Activated CD4-positive, alpha-beta T cell treated with anti-CD3 and anti-CD28 coated beads for 36 hours (primary cell): ENCODE data around the gene IL4R. TPM values are rescaled to one million over a fixed set of nuclear protein-coding genes. Genes with fewer than 3 reads are reported as not detected.
A peak's percentile ranks its signal among the peaks of the same experiment; 100 is the strongest.
"Not testable (repeated sequence)": the region's sequence is repeated elsewhere in the genome, so short reads cannot be mapped to it uniquely, and the experiment has no call there.

Source experiments
- ATAC-seq: fragments of 200-7000 bp; cut with Tn5 transposase; one replicate; pipeline ENCODE4 v1.10.0; 2021; ENCODE audit warnings: mild to moderate bottlenecking, moderate library complexity
- CTCF ChIA-PET: fragments of 350-600 bp; sonication (Branson Sonifier 250); formaldehyde crosslinking; loops from one replicate; lab custom pipeline; 2021; ENCODE audit warnings: antibody characterized with exemption; lab: Charles Lee
- POLR2A ChIA-PET: fragments of 350-600 bp; sonication (Branson Sonifier 250); formaldehyde crosslinking; loops from one replicate; lab custom pipeline; 2021; ENCODE audit warnings: antibody characterized with exemption, inconsistent platforms; lab: Charles Lee
- DNase-seq: peaks from one replicate; pipeline ENCODE4 v3.0.0-alpha.2; 2020
- H3K27ac Mint-ChIP-seq: one replicate; pipeline ENCODE4 v1.8.0; 2021; ENCODE audit warnings: mixed read lengths
- H3K27me3 Mint-ChIP-seq: one replicate; pipeline ENCODE4 v1.8.0; 2021; ENCODE audit warnings: mixed read lengths
- H3K36me3 Mint-ChIP-seq: one replicate; pipeline ENCODE4 v1.8.0; 2021; ENCODE audit warnings: low read depth, mixed read lengths
- H3K4me1 Mint-ChIP-seq: one replicate; pipeline ENCODE4 v1.8.0; 2021; ENCODE audit warnings: mixed read lengths
- H3K4me3 Mint-ChIP-seq: one replicate; pipeline ENCODE4 v1.8.0; 2021; ENCODE audit warnings: mild to moderate bottlenecking, moderate library complexity, mixed read lengths
- H3K9me3 Mint-ChIP-seq: one replicate; pipeline ENCODE4 v1.8.0; 2021; ENCODE audit warnings: low read depth, mixed read lengths
- intact Hi-C, 2 experiments: fragments of 100-400 bp; cut with DNase I in 1 of 2; cut with micrococcal nuclease in 1 of 2; formaldehyde crosslinking; loops; one replicate each; pipeline versions ENCODE4 v1.14.2 to v1.15.1; 2022 to 2024; cut with DNase I, micrococcal nuclease
- total RNA-seq, 2 experiments: library from RNA; stranded (reverse); gene quantifications; one replicate each; pipeline ENCODE4 v1.2.3, GENCODE V29; 2021

The IL4R gene
- total RNA-seq, 2 experiments from 2014 or later, result 185 to 229 TPM

DNA sequence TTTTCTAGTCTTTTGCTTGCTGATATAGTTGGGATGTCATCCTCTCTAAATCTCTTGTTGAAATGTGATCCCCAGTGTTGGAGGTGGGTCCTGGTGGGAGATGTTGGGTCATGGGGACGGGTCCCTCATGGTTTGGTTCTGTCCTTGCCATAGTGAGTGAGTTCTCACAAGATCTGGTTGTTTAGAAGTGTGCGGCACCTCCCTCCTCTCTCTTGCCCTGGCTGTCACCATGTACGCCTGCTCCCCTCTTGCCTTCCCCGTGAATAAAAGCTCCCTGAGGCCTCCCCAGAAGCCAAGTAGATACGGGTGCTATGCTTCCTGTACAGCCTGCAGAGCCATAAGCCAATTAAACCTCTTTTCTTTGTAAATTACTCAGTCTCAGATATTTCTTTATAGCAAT, 15.2 kb downstream of the IL4R start:
- Mint-ChIP-seq H3K27me3 (no peaks in the 10 kb centered on the region), H3K4me3 (no peak overlapping the region), H3K4me1 (peaks cover 84% of the 10 kb centered on the region), H3K27ac (peak overlapping the region; percentile 68), H3K9me3 (no peaks in the 10 kb centered on the region), H3K36me3 (peaks cover 87% of the 10 kb centered on the region)
- CTCF ChIA-PET, result interaction anchor here (0.6 to 1.7 kb wide), 6 partner anchors 17 to 173 kb away, joined by 3 to 5 read pairs (median 3); no protein-coding TSS in a partner anchor
- intact Hi-C loops, result no loop called here
- ATAC-seq (no peak), DNase-seq (no peak)
- POLR2A ChIA-PET, result no interaction called here

DNA sequence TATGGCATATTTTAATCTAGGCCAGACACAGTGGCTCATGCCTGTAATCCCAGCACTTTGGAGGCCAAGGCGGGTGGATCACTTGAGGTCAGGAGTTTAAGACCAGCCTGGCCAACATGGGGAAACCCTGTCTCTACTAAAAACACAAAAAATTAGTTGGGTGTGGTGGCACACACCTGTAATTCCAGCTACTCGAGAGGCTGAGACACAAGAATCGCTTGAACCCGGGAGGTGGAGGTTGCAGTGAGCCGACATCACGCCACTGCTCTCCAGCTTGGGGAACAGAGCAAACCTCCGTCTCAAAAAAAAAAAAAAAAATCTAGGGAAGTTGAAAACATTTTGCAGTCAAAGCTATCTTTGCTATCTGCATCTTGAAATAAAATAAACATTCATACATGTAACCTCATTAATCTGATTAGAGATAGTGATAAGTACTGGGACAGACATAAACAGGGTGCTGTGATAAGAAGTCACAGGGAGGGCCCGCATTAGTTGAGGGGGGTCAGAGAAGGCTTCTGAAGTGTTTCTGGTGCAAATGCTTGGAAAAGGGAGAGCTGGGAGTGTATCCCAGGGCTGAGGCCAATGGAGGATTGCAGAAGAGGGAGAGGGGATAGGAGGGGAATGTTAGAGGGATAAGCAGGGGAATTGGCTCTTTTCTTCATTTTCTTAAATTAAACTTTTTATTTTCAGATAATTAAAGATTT, 15.8 kb downstream of the IL4R start:
- H3K9me3 Mint-ChIP-seq, DNase-seq, H3K27me3 Mint-ChIP-seq, intact Hi-C loops, ATAC-seq, H3K4me3 Mint-ChIP-seq: not testable (repeated sequence)
- ChIA-PET CTCF (interaction anchor here (0.6 to 1.7 kb wide), 8 partner anchors 16 to 174 kb away, joined by 3 to 5 read pairs (median 3); no protein-coding TSS in a partner anchor), POLR2A (interaction anchor here (0.7 kb wide), 2 partner anchors 19 to 163 kb away, joined by 3 to 4 read pairs; no protein-coding TSS in a partner anchor)
- Mint-ChIP-seq H3K27ac (peak overlapping the region; percentile 68), H3K36me3 (peaks cover 89% of the 10 kb centered on the region), H3K4me1 (peaks cover 84% of the 10 kb centered on the region)

DNA sequence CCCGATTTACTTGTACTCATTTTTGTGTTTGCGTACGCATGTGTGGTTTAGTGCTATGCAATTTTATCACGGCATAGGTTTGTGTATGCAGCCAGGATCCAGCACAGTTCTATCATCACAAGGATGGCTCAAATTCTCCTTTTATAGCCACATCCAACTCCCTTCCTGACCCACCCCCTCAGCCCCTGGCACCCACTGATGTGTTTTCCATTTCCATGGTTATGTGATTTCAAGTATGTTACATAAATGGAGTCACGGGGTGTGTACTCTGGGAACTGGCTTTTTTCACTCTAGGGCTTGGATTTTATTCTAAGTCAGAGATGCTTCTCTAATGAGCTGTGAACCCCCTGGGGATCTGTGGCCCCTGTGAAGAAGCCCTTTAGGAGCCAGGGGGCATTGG, 16.8 kb downstream of the IL4R start:
- ChIA-PET CTCF (interaction anchor here (0.6 to 0.9 kb wide), 3 partner anchors 9 to 93 kb away, joined by 3 to 4 read pairs (median 3); no protein-coding TSS in a partner anchor), POLR2A (no interaction called here)
- ATAC-seq (no peak), DNase-seq (no peak)
- no peaks in the 10 kb centered on the region for H3K9me3 Mint-ChIP-seq
- peaks cover 87% of the 10 kb centered on the region for H3K36me3 Mint-ChIP-seq
- H3K27ac Mint-ChIP-seq, result peak overlapping the region; percentile 66
- H3K27me3 Mint-ChIP-seq, result no peaks in the 10 kb centered on the region
- H3K4me3 Mint-ChIP-seq, result no peak overlapping the region
- intact Hi-C loops, result no loop called here
- peaks cover 83% of the 10 kb centered on the region for H3K4me1 Mint-ChIP-seq

DNA sequence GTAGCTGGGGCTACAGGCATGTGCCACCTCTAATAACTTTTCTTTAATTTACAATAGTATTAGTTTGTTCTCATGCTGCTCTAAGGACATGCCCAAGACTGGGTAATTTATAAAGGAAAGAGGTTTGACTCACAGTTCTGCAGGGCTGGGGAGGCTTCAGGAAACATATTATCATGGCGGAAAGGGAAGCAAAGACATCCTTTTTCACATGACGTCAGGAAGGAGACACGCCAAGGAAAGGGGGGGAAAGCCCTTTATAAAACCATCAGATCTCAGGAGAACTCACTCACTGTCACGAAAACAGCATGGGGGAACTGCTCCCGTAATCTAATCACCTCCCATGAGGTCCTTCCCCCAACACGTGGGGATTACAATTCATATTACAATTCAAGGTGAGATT, 18.3 kb downstream of the IL4R start:
- no peak overlapping the region for H3K4me3 Mint-ChIP-seq
- H3K27me3 Mint-ChIP-seq, result no peaks in the 10 kb centered on the region
- H3K4me1 Mint-ChIP-seq, result peaks cover 79% of the 10 kb centered on the region
- intact Hi-C loops, result no loop called here
- H3K27ac Mint-ChIP-seq, result peak overlapping the region; percentile 65
- peaks cover 86% of the 10 kb centered on the region for H3K36me3 Mint-ChIP-seq
- no peaks in the 10 kb centered on the region for H3K9me3 Mint-ChIP-seq
- ATAC-seq, result no peak
- CTCF ChIA-PET, result no interaction called here
- POLR2A ChIA-PET, result no interaction called here
- no peak for DNase-seq

DNA sequence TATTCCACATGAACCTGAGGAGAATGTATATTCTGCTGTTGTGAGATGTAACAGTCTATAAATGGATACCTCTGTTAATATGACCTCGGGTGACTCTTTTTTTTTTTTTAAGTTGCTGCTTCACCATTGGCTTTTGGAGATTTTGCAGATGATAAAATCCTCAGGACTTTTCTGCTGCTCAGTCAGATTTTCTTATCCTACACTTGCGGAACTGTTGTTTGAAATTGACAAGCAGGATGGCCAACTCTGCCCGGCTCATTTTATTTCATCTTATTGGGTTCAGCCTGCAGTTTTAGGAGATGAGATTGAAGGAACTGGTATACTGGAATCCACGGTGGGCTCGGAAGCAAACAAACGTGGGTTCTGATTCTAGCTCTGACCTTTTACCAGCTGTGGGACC, 19.3 kb downstream of the IL4R start:
- Mint-ChIP-seq H3K27ac (peak overlapping the region; percentile 39), H3K27me3 (no peaks in the 10 kb centered on the region), H3K9me3 (no peaks in the 10 kb centered on the region), H3K4me1 (peaks cover 74% of the 10 kb centered on the region), H3K4me3 (no peak overlapping the region), H3K36me3 (peaks cover 85% of the 10 kb centered on the region)
- no peak for ATAC-seq
- CTCF ChIA-PET, result interaction anchor here (0.9 kb wide), 1 partner anchor 16 kb away, joined by 3 read pairs; no protein-coding TSS in a partner anchor
- POLR2A ChIA-PET, result interaction anchor here (0.6 kb wide), 2 partner anchors 203 to 1181 kb away, joined by 3 to 14 read pairs; no protein-coding TSS in a partner anchor
- intact Hi-C loops, result no loop called here
- DNase-seq, result no peak

DNA sequence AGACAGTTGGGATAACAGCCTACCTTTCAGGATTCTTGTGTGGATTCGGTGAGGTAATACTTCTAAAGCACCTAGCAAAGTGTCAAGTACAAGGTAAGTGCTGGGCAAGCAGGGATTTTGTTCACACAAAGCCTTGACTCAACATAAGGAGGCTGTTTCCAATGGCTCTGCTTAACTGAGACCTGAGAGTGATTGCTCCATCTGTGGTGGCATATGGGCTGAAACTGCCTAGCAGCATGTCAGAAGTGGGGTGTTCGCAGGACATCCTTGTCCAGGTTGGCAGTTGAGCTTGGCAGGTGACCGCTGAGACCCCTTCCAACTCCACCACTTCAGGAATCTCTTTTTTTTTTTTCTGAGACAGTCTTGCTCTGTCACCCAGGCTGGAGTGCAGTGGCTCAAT, 19.8 kb downstream of the IL4R start:
- H3K9me3 Mint-ChIP-seq, result no peaks in the 10 kb centered on the region
- CTCF ChIA-PET, result interaction anchor here (0.9 kb wide), 1 partner anchor 17 kb away, joined by 3 read pairs; no protein-coding TSS in a partner anchor
- peaks cover 71% of the 10 kb centered on the region for H3K4me1 Mint-ChIP-seq
- H3K36me3 Mint-ChIP-seq, result peaks cover 85% of the 10 kb centered on the region
- no peak for DNase-seq
- ATAC-seq, result no peak
- H3K4me3 Mint-ChIP-seq, result no peak overlapping the region
- POLR2A ChIA-PET, result interaction anchor here (0.6 kb wide), 2 partner anchors 203 to 1181 kb away, joined by 3 to 14 read pairs; no protein-coding TSS in a partner anchor
- intact Hi-C loops, result no loop called here
- H3K27ac Mint-ChIP-seq, result no peak overlapping the region
- no peaks in the 10 kb centered on the region for H3K27me3 Mint-ChIP-seq

DNA sequence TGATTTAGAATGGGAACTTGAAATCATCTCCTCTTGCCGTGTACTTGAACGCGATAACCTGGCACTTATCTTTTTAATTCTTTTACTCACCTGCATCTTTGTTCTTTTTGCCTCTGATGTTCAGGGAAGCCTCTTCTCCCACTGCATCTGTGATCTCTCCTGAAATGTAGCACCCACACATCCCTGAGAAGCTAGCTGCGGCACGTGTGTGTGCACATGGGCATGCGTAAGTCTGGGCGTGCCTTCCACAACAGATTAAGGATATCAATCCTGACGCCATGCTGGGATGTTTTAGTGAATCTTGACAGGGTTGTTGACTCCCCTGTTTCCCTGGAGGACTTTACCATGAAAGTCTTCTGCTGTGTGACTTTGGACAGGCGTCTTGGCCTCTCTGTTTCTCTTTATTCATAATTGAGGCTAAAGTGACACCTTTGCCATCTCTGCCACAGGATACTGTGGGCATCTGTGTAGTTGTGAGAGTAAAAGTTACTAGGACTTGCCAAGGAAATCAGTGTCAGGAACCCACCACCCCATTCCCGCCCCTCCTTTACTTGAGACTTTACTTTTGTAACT, 20.5 kb downstream of the IL4R start:
- ATAC-seq, result no peak
- H3K9me3 Mint-ChIP-seq, result no peaks in the 10 kb centered on the region
- H3K27me3 Mint-ChIP-seq, result no peaks in the 10 kb centered on the region
- CTCF ChIA-PET, result no interaction called here
- peak overlapping the region; percentile 80 for H3K27ac Mint-ChIP-seq
- peaks cover 80% of the 10 kb centered on the region for H3K36me3 Mint-ChIP-seq
- POLR2A ChIA-PET, result no interaction called here
- intact Hi-C loops, result no loop called here
- peaks cover 64% of the 10 kb centered on the region for H3K4me1 Mint-ChIP-seq
- DNase-seq, result no peak
- H3K4me3 Mint-ChIP-seq, result no peak overlapping the region

DNA sequence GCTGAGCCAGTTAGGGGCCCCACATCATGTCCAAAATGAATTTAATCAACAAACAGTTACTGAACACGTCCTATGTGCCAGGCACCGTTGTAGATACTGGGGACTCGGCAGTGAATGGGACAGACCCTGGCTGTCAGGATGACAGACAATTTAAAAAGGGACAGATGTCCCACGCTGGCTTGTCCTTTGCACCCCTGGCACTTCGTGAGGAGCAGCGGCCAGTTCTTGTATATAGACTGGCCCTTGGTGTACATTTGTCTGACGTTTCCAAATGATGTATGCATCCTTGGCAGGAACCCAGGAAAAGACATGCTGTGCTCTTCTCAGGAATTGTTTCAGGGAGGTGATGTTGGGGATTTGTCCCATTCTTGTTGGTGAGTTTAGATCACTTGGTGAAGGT, 21.1 kb downstream of the IL4R start:
- Mint-ChIP-seq H3K4me1 (peaks cover 58% of the 10 kb centered on the region), H3K4me3 (no peak overlapping the region), H3K27me3 (no peaks in the 10 kb centered on the region), H3K9me3 (no peaks in the 10 kb centered on the region), H3K36me3 (peaks cover 79% of the 10 kb centered on the region), H3K27ac (peak overlapping the region; percentile 80)
- ChIA-PET CTCF (no interaction called here), POLR2A (no interaction called here)
- ATAC-seq (no peak), DNase-seq (no peak)
- intact Hi-C loops, result no loop called here

DNA sequence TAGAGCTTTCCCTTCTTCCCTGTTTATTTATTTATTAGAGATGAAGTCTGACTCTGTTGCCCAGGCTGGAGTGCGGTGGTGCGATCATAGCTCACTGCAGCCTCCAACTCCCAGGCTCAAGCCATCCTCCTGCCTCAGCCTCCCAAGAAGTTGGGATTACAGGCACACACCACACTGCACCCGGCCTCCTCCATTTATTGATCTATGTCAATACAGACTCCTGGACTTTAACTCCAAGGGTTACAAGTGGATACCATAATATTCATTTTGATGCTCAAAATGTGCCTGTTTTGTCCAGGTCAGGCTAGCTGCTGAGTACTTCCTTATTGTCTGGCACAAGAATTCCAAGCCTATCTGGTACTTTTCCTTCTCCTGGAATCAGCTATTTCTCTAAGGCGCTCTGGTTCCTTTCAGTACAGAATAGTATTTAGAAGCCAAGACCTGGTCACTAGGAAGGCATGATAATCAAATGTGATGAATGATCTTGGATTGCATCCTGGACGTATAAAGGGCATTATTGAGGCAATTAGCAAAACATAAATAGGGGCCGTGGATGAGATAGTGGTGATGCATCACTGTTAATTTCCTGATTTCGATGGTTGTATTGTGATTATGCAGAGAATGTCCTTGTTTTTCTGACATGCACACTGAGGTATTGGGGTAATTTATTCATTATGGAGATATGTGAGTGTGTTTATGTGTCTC, 21.7 kb downstream of the IL4R start:
- ChIA-PET CTCF (no interaction called here), POLR2A (no interaction called here)
- no peak for ATAC-seq
- no peak for DNase-seq
- Mint-ChIP-seq H3K9me3 (no peaks in the 10 kb centered on the region), H3K27ac (peak overlapping the region; percentile 32), H3K4me1 (peaks cover 56% of the 10 kb centered on the region), H3K27me3 (no peaks in the 10 kb centered on the region), H3K4me3 (no peak overlapping the region), H3K36me3 (peaks cover 80% of the 10 kb centered on the region)
- intact Hi-C loops, result no loop called here

DNA sequence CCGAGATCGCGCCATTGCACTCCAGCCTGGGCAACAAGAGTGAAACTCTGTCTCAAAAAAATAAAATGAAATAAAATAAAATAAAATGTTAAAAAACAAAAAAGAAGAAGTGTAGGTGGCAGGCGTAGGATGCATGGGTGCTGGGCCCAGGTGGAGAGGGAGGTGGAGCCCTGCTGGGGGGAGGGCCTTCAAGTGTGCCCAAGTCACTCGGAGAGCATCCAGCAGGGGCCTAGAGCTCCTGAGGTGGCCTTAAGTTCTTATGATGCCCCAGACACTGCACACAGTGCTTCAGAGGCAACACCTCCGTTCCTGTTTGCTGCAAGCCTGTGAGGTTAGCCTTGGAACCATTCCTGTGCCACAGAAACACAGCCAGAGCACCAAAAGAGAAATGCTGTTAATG, 23.2 kb downstream of the IL4R start:
- DNase-seq (no peak), ATAC-seq (peak; percentile 60)
- intact Hi-C loops, result no loop called here
- Mint-ChIP-seq H3K4me1 (peaks cover 44% of the 10 kb centered on the region), H3K4me3 (no peak overlapping the region), H3K36me3 (peaks cover 82% of the 10 kb centered on the region), H3K27ac (peak overlapping the region; percentile 55), H3K9me3 (no peaks in the 10 kb centered on the region), H3K27me3 (no peaks in the 10 kb centered on the region)
- ChIA-PET CTCF (no interaction called here), POLR2A (no interaction called here)

DNA sequence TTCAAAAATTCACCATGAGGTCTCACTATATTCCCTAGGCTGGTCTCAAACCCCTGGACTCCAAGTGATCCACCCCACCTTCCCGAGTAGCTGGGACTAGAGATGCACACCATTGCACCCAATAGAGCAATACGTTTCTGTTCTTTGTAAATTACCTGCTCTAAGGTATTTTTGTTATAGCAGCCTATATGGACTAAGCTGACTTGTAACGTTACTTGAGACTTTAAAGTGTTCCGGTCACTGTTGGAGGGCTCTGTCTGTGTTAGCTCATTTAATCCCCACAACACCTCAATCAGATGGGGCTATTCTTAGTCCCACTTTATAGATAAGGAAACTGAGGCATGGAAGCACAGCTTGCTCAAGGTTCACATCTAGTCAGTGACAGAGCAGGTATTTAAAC, 25.4 kb downstream of the IL4R start:
- Mint-ChIP-seq H3K27me3 (no peaks in the 10 kb centered on the region), H3K27ac (no peak overlapping the region), H3K36me3 (peaks cover 81% of the 10 kb centered on the region), H3K4me3 (no peak overlapping the region), H3K4me1 (peaks cover 27% of the 10 kb centered on the region), H3K9me3 (no peaks in the 10 kb centered on the region)
- DNase-seq (no peak), ATAC-seq (no peak)
- ChIA-PET CTCF (interaction anchor here (0.6 to 1.7 kb wide), 4 partner anchors 17 to 173 kb away, joined by 3 to 7 read pairs (median 4); no protein-coding TSS in a partner anchor), POLR2A (no interaction called here)
- intact Hi-C loops, result no loop called here
